ENCODE data around the gene MAP7.

The MAP7 gene

DNA sequence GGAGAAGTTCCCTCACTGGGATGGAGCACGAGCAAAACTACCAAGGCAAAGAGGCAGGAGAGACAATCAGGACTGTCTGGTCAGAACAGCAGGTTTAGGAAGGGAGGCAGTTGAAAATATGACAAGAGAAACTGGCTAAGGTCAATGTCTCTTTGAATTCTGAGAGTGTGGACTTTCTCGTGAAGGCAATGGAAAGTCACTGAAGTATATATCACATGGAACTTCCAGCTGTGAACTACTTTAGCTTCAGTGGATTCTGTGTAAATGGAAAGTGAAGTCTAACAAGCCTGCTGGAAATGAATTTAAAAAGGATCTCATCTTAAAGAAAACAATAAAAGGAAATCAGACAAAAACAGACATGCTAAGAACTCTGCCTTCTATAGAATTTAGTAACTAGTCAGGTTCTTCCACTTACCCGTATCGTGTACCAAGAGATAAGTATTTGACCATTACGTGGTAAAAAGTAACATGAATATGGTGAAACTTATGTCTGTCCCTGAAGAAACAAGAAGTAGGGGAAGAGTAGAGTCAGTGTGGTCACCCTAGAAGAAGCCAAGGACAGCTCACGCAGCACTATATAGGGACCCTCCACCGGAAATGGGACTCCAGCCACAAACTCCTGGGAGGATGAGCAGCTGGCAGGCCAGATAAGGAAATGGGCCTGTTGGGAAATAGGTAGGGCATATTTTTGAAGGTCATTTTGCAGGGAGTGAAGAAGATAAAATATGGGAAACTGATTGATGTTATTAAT, 123.4 kb downstream of the MAP7 start:
- no peaks in the 10 kb centered on the region for H3K36me3 ChIP-seq (ENCODE audit: control insufficient read depth, insufficient read depth, low read length)
- no peaks in the 10 kb centered on the region for H3K4me1 ChIP-seq (ENCODE audit: control insufficient read depth, insufficient read depth, low read length, poor library complexity, severe bottlenecking)
- H3K9me3 ChIP-seq (ENCODE audit: control insufficient read depth, low read length): no peaks in the 10 kb centered on the region
- WGBS, 2 experiments (ENCODE audit: insufficient coverage in 2 of 2): 86 to 91% methylated on average over 4 to 5 of the region's 7 CpGs
- H3K27ac ChIP-seq (ENCODE audit: low read depth, low read length, severe bottlenecking): no peak overlapping the region
- H3K4me3 ChIP-seq (ENCODE audit: extremely low read depth, insufficient read depth, low read length, poor library complexity, severe bottlenecking): no peak overlapping the region

DNA sequence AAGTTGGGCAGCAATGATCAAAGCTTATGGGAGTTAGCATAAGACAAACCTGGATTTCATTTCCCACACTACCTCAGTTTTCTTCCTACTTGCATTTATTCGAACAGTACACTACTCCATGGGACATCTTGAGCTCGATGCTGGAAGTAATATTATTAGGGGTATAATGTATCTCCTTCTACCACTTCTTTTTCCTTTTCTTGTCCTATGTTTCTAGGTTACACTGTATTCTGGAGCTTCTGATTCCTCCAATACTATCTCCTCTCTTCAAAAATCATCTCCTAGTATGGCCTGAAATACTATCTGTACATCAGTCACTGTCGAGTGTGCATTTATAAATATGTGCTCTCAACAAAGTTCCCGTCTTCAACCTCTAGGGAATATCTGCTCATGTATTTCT, 124.4 kb downstream of the MAP7 start:
- Histone ChIP-seq H3K4me1 (ENCODE audit: control insufficient read depth, insufficient read depth, low read length, poor library complexity, severe bottlenecking) (no peaks in the 10 kb centered on the region), H3K27ac (ENCODE audit: low read depth, low read length, severe bottlenecking) (no peak overlapping the region), H3K4me3 (ENCODE audit: extremely low read depth, insufficient read depth, low read length, poor library complexity, severe bottlenecking) (no peak overlapping the region), H3K9me3 (ENCODE audit: control insufficient read depth, low read length) (no peaks in the 10 kb centered on the region), H3K36me3 (ENCODE audit: control insufficient read depth, insufficient read depth, low read length) (no peaks in the 10 kb centered on the region)
- WGBS, 2 experiments (ENCODE audit: insufficient coverage in 2 of 2): 88 to 100% methylated on average over 1 to 2 of the region's 4 CpGs

DNA sequence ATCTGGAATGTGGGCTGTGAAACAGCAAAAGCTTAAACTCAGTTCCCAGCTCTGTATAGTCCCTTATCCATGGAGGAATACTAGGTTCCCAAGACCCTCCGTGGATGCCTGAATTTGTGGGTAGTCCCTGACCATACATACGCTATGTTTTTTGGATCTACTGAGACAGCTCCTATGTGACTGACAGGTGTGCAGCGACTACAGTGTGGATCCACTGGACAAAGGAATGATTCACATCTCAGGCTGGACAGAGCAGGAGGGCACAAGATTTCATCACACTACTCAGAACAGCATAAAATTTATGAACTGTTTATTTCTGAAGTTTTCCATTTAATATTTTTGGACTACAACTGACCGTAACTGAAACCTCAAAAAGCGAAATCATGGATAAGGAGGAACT, 125.3 kb downstream of the MAP7 start:
- H3K4me1 ChIP-seq (ENCODE audit: control insufficient read depth, insufficient read depth, low read length, poor library complexity, severe bottlenecking): no peaks in the 10 kb centered on the region
- no peaks in the 10 kb centered on the region for H3K36me3 ChIP-seq (ENCODE audit: control insufficient read depth, insufficient read depth, low read length)
- no peaks in the 10 kb centered on the region for H3K9me3 ChIP-seq (ENCODE audit: control insufficient read depth, low read length)
- H3K4me3 ChIP-seq (ENCODE audit: extremely low read depth, insufficient read depth, low read length, poor library complexity, severe bottlenecking): no peak overlapping the region
- no peak overlapping the region for H3K27ac ChIP-seq (ENCODE audit: low read depth, low read length, severe bottlenecking)
- WGBS, 2 experiments (ENCODE audit: insufficient coverage in 2 of 2): 91 to 98% methylated on average over 3 to 5 of the region's 5 CpGs

DNA sequence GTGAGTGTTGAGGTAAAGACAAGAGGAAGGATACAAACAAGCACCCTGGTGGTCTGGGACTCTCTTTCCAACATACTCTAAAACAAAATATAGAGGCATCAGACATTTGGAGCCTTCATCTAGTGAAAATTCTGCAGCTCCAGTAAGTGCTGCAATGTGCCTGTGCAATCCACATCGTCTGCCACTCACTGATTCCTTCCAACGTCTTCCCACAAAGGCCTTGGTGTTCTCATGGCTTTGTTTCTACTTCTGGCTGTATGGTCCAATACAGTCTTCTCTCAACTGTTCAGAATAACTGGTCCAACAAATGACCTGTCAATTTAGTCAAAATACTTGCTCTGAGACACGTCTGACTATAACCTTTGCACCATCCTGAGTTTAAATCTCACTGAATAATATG, 125.8 kb downstream of the MAP7 start:
- H3K9me3 ChIP-seq (ENCODE audit: control insufficient read depth, low read length): no peaks in the 10 kb centered on the region
- no peak overlapping the region for H3K4me3 ChIP-seq (ENCODE audit: extremely low read depth, insufficient read depth, low read length, poor library complexity, severe bottlenecking)
- H3K4me1 ChIP-seq (ENCODE audit: control insufficient read depth, insufficient read depth, low read length, poor library complexity, severe bottlenecking): no peaks in the 10 kb centered on the region
- no peaks in the 10 kb centered on the region for H3K36me3 ChIP-seq (ENCODE audit: control insufficient read depth, insufficient read depth, low read length)
- no peak overlapping the region for H3K27ac ChIP-seq (ENCODE audit: low read depth, low read length, severe bottlenecking)
- WGBS, 2 experiments (ENCODE audit: insufficient coverage in 2 of 2): 88 to 95% methylated on average over 2 to 3 of the region's 3 CpGs

DNA sequence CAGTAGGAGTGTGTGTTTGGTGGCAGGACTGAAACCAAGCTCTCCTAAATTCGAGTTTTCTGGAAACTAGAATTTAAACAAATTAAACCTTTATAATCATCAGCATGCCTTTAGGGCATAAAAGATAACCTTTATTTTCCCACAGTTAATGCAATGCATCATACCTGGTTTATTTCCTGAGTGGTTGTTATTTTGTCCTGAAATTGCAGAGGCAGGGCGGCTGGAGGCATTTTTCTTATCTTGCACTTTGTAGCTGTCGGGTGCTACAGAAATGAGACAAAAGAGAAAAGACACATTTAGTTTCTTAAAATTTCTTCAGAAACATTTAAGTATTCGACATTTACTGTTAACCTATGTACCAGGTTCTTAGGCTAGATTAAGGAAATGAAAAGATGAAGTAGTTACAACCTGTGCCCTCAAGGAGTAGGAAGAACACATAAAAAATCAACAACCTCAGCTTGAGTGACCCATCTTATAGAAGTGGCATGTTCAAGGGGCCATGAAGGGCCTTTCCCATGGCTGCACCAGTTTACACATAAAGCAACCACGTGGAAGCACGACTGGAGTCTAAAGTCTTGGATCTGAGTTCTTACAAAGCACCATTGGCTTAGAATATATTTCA, 128.6 kb downstream of the MAP7 start:
- H3K4me1 ChIP-seq (ENCODE audit: control insufficient read depth, insufficient read depth, low read length, poor library complexity, severe bottlenecking): no peaks in the 10 kb centered on the region
- H3K27ac ChIP-seq (ENCODE audit: low read depth, low read length, severe bottlenecking): no peak overlapping the region
- no peak overlapping the region for H3K4me3 ChIP-seq (ENCODE audit: extremely low read depth, insufficient read depth, low read length, poor library complexity, severe bottlenecking)
- 100% methylated on average over 1 of the region's 6 CpGs; no CpG with 5 or more reads in 1 of the 2 experiments for WGBS, 2 experiments (ENCODE audit: insufficient coverage in 2 of 2)
- H3K9me3 ChIP-seq (ENCODE audit: control insufficient read depth, low read length): no peaks in the 10 kb centered on the region
- no peaks in the 10 kb centered on the region for H3K36me3 ChIP-seq (ENCODE audit: control insufficient read depth, insufficient read depth, low read length)

DNA sequence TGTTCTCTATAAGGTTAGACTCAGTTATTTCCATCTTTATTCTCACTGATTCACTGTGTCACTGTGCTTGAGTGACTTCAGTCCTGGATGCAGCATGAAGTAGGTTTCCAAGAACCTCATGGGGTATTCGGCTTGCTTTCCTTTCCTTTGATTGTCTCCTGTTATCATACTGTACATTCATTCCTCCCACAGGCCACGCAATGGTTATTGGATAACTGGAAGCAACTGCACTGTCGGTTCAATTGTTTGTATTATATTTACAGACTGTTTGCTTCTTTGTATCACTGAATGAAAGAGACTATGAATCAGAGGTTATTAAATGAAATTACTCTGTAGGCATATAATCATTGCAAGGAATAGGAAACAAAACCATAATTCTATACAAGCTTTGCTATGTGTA, 129.4 kb downstream of the MAP7 start:
- Histone ChIP-seq H3K36me3 (ENCODE audit: control insufficient read depth, insufficient read depth, low read length) (no peaks in the 10 kb centered on the region), H3K27ac (ENCODE audit: low read depth, low read length, severe bottlenecking) (no peak overlapping the region), H3K4me1 (ENCODE audit: control insufficient read depth, insufficient read depth, low read length, poor library complexity, severe bottlenecking) (no peaks in the 10 kb centered on the region), H3K4me3 (ENCODE audit: extremely low read depth, insufficient read depth, low read length, poor library complexity, severe bottlenecking) (no peak overlapping the region), H3K9me3 (ENCODE audit: control insufficient read depth, low read length) (no peaks in the 10 kb centered on the region)
- WGBS, 2 experiments (ENCODE audit: insufficient coverage in 2 of 2): no CpG with 5 or more reads among the region's 3 CpGs

DNA sequence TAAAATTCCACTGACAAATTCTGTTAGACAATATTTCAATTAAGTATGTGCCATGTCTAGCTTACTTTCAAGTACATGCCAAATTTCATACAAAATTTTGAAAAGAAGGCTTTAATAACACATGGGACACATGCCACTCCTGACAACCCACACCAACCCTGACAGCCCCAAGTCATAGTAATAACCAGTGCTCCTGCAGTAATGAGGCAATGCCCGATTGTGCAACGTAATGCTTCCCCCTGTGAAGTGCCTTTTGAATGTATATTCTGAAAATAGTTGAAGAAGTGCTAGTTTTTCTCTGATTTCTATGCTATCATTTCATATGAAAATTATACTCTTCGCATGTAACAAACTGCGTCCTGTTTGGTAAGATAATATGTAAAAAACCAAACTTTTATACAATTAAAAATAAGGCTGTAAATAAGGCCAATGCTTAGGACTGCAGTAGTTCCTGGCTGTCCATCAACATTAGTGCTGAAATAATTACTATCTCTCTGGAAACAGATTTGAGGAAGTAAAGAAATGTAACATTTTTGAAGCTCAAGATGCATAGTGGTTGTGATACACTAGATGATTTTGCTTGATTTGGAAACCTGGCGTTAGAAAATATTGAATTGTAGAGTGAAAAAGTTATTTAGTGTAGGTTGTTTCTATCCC, 134.7 kb downstream of the MAP7 start:
- WGBS, 2 experiments (ENCODE audit: insufficient coverage in 2 of 2): 100% methylated on average over 1 of the region's 5 CpGs; no CpG with 5 or more reads in 1 of the 2 experiments
- Histone ChIP-seq H3K9me3 (ENCODE audit: control insufficient read depth, low read length) (no peaks in the 10 kb centered on the region), H3K27ac (ENCODE audit: low read depth, low read length, severe bottlenecking) (no peak overlapping the region), H3K4me1 (ENCODE audit: control insufficient read depth, insufficient read depth, low read length, poor library complexity, severe bottlenecking) (no peaks in the 10 kb centered on the region), H3K4me3 (ENCODE audit: extremely low read depth, insufficient read depth, low read length, poor library complexity, severe bottlenecking) (no peak overlapping the region), H3K36me3 (ENCODE audit: control insufficient read depth, insufficient read depth, low read length) (no peaks in the 10 kb centered on the region)

DNA sequence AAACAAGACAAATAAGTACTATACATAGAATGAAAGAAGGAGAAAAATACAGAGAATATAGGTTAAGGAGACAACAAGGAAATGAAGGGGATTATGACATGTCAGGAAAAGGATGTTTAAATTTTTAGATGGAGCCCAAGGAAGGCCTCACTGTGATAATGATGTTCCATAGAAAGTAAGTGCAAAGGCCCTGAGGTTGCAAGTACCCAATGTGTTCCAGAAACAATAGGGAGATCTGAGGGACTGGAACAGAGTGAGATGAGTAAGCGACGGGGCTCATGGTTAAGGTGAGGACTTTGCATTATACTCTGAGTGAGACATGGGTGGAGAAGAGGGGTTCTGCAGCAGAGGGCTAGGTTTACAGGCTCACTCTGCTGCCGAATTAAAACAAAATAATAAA, 137.8 kb downstream of the MAP7 start:
- H3K9me3 ChIP-seq (ENCODE audit: control insufficient read depth, low read length): no peaks in the 10 kb centered on the region
- H3K4me1 ChIP-seq (ENCODE audit: control insufficient read depth, insufficient read depth, low read length, poor library complexity, severe bottlenecking): no peaks in the 10 kb centered on the region
- WGBS, 2 experiments (ENCODE audit: insufficient coverage in 2 of 2): 82% methylated on average over 2 of the region's 3 CpGs; no CpG with 5 or more reads in 1 of the 2 experiments
- H3K27ac ChIP-seq (ENCODE audit: low read depth, low read length, severe bottlenecking): no peak overlapping the region
- H3K4me3 ChIP-seq (ENCODE audit: extremely low read depth, insufficient read depth, low read length, poor library complexity, severe bottlenecking): no peak overlapping the region
- H3K36me3 ChIP-seq (ENCODE audit: control insufficient read depth, insufficient read depth, low read length): no peaks in the 10 kb centered on the region

DNA sequence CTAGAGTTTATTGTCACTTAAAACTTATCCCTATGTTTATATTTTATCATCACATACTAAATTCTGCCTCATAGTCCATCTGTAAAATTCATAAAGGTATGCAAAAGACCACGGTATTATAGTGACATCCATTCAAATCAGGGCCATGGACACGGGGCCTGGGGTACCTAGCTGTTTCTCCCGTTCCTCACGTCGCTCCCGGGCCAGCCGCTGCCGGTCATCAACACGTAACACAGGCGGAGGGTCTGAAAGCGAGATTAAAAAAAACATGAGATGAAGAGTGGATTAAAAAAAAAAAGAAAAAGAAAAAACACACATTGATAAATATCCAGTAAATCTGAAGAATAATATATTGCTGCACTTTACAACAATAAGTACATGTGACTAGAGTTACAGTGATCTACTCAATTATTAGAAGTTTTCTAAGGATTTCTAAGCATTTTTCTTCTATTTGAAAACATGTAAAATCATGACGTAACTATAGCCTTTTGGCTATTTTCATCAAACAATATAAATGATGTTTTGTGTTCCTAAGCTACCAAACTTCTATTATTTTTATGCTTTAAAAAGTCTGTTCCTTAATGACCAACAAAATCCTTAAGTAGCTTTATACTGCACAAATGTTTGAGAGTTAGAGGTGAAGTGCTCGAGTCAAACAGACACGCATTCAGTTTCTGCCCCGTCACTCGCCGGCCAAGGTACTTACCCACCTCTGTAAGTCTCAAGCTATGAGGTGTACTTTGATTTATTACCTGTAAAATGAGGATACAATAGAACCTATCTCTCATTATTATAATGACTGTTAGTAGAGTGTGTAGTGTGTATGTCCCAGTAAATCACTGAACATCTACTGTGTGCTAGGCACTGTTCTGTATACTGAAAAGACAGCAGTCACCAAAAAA, 138.5 kb downstream of the MAP7 start:
- no peaks in the 10 kb centered on the region for H3K9me3 ChIP-seq (ENCODE audit: control insufficient read depth, low read length)
- H3K4me3 ChIP-seq (ENCODE audit: extremely low read depth, insufficient read depth, low read length, poor library complexity, severe bottlenecking): no peak overlapping the region
- no peaks in the 10 kb centered on the region for H3K4me1 ChIP-seq (ENCODE audit: control insufficient read depth, insufficient read depth, low read length, poor library complexity, severe bottlenecking)
- H3K36me3 ChIP-seq (ENCODE audit: control insufficient read depth, insufficient read depth, low read length): no peaks in the 10 kb centered on the region
- no peak overlapping the region for H3K27ac ChIP-seq (ENCODE audit: low read depth, low read length, severe bottlenecking)
- WGBS, 2 experiments (ENCODE audit: insufficient coverage in 2 of 2): 84 to 89% methylated on average over 4 to 7 of the region's 17 CpGs

DNA sequence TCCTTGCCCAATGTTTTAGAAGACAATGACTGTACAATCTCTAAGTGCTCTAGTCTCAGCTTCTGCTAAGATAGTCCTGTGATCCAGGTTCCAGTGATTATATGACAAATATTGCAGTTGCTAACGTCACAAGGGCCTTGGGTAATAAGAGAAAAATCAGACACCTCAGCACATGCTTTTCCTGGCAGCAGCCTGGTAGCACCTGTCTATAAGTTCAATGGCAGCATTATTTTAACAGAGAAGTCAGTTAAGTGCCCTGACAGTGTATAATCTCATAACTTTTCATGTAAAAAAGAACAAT, 139.2 kb downstream of the MAP7 start:
- Histone ChIP-seq H3K36me3 (ENCODE audit: control insufficient read depth, insufficient read depth, low read length) (no peaks in the 10 kb centered on the region), H3K9me3 (ENCODE audit: control insufficient read depth, low read length) (no peaks in the 10 kb centered on the region), H3K4me1 (ENCODE audit: control insufficient read depth, insufficient read depth, low read length, poor library complexity, severe bottlenecking) (no peaks in the 10 kb centered on the region), H3K27ac (ENCODE audit: low read depth, low read length, severe bottlenecking) (no peak overlapping the region), H3K4me3 (ENCODE audit: extremely low read depth, insufficient read depth, low read length, poor library complexity, severe bottlenecking) (no peak overlapping the region)
- WGBS, 2 experiments (ENCODE audit: insufficient coverage in 2 of 2): 63 to 67% methylated on average over 1 of the region's 1 CpG
